Erythroblast (primary cell): ENCODE results near the gene MRPL12.

Experiments used
- GATA1 ChIP-seq: IDR thresholded peaks from 2 replicates; pipeline ENCODE4 v1.6.1; 2011; ENCODE audit warnings: low read depth, mild to moderate bottlenecking, control low read depth, low read length, moderate library complexity
- POLR2A ChIP-seq: IDR thresholded peaks from 2 replicates; pipeline ENCODE4 v1.6.1; 2011; ENCODE audit warnings: mild to moderate bottlenecking, low read length

GRCh38 chr17:81683584-81684441, 19.4 kb upstream of the MRPL12 start, which contains the start of the genes ARL16 and HGS:
- TF ChIP-seq POLR2A (peak; percentile 74), GATA1 (no peak)
